ENCODE data around the gene AWAT2. TPM values are rescaled to one million over a fixed set of nuclear protein-coding genes. Genes with fewer than 3 reads are reported as not detected.
A peak's percentile ranks its signal among the peaks of the same experiment; 100 is the strongest.

AWAT2 gene
- total RNA-seq, 4 donors from 2014 or later, result not detected

DNA sequence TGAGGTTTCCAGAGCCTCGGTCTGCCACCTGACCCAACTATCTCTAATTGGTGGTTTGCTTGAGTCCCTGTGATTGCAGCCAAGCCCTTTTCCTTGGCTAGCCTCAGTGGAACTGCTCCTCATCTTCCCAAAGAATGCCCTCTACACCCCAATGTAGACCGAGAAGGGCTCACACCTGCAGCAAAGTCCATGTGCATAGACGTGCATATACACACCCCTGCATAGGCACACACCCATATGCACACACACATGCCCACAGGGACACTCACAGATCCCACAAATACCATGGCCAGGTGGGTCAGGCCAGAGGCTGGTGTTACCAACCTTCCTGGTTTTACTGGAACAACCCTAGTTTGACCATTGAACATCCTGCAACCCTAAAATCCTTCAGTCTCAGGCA, 332 bp downstream of the AWAT2 start:
- Histone ChIP-seq H3K27me3 (no peaks in the 10 kb centered on the region), H3K4me3 (replicated peaks in 1 of 3) (no peak overlapping the region), H3K4me1 (no peaks in the 10 kb centered on the region), H3K27ac (no peak overlapping the region), H3K9me3 (no peaks in the 10 kb centered on the region), H3K36me3 (no peaks in the 10 kb centered on the region)
- no peak for TF ChIP-seq POLR2A (IDR thresholded peaks at IDR 0.05)
- TF ChIP-seq, protein P1, sequence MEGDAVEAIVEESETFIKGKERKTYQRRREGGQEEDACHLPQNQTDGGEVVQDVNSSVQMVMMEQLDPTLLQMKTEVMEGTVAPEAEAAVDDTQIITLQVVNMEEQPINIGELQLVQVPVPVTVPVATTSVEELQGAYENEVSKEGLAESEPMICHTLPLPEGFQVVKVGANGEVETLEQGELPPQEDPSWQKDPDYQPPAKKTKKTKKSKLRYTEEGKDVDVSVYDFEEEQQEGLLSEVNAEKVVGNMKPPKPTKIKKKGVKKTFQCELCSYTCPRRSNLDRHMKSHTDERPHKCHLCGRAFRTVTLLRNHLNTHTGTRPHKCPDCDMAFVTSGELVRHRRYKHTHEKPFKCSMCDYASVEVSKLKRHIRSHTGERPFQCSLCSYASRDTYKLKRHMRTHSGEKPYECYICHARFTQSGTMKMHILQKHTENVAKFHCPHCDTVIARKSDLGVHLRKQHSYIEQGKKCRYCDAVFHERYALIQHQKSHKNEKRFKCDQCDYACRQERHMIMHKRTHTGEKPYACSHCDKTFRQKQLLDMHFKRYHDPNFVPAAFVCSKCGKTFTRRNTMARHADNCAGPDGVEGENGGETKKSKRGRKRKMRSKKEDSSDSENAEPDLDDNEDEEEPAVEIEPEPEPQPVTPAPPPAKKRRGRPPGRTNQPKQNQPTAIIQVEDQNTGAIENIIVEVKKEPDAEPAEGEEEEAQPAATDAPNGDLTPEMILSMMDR (IDR thresholded peaks at IDR 0.05), result no peak
- whole genome bisulfite sequencing, 2 donors, result 85% methylated on average over 3 of the region's 3 CpGs; no CpG with 5 or more reads in 1 of the 2 donors
- intact Hi-C loops (cut with DNase I), result no loop called here
- no peak for DNase-seq

DNA sequence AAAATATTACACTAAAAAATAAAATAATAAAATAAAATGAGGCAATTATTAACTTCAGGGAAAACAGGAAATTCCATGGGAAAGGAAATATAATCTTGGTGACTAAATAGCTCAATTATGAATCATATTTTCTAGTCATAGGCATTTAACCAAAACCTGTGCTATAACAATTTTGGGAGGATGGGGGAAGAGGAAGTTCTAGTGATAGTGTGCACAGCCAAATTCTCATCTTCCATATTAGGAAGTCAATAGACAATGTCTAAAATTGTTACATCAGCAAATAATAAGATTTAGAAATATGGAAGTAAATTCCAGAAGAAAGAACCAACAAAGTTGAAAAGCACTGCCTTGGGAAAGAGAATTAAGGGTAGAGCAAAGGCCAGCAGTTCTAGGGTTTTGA, 2.8 kb downstream of the AWAT2 start:
- TF ChIP-seq POLR2A (IDR thresholded peaks at IDR 0.05), result no peak
- TF ChIP-seq, protein P1 (IDR thresholded peaks at IDR 0.05), result no peak
- Histone ChIP-seq H3K27me3 (no peaks in the 10 kb centered on the region), H3K27ac (no peak overlapping the region), H3K4me1 (no peaks in the 10 kb centered on the region), H3K4me3 (replicated peaks in 1 of 3) (no peak overlapping the region), H3K9me3 (no peaks in the 10 kb centered on the region), H3K36me3 (no peaks in the 10 kb centered on the region)
- DNase-seq, result no peak
- intact Hi-C loops (cut with DNase I), result no loop called here

DNA sequence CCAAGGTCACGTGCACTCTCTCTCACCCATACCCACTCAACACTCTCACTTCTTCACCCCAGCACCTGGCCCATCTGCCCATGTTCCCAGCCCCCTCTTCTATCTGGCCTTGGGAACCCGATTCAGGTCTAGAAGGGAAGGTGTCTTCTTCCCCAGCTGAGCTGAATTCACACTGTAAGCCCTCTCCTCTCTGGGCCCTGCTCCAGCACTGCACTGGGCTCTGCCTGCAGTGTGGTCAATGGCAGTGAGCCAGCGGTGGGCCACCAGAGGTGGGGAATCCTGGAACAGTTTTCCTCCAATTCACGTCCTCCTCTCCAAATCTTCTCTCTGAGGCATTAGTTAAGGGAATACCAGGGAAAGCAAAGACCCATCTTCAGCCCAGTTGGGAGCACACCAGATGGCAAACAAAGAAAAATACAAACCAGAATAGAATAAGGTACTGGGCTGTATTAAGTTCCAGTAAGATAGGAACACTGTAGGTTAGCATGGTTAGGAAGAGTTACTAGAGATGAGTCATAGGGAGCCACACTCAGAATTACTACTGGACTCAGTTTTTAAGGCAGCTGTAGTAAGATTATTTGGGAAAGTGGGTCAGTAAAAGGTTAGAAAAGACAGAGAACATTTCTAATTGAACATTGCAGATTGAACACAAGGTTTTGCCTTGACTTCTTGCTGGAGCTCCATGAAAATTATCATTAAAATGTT, 5.0 kb downstream of the AWAT2 start:
- Histone ChIP-seq H3K27ac (no peak overlapping the region), H3K4me3 (replicated peaks in 1 of 3) (no peak overlapping the region), H3K9me3 (no peaks in the 10 kb centered on the region), H3K27me3 (no peaks in the 10 kb centered on the region), H3K36me3 (no peaks in the 10 kb centered on the region), H3K4me1 (no peaks in the 10 kb centered on the region)
- WGBS, 2 donors, result 91 to 100% methylated on average over 2 to 4 of the region's 4 CpGs
- intact Hi-C loops (cut with DNase I), result no loop called here
- no peak for DNase-seq
- no peak for TF ChIP-seq POLR2A (IDR thresholded peaks at IDR 0.05)
- TF ChIP-seq, protein P1 (IDR thresholded peaks at IDR 0.05), result no peak

DNA sequence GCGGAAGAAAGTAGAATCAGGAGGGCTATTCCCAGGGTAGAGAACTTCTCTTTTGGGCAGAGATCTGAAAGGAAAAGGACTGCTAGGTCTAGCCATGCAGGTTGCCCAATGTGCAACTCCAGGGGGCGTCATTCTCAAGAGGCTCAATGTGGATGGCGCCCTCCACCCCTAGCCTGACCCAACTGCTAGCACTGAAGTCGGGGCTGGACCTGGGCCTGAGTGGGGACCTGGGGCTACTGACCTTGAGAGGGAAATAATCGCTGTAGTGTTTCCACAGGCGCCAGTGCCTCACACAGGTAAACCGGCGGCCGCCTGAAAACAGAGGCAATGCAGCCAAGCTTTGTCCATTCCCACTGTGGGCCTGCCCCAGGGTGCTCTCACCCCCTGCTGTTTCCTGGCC, 6.1 kb downstream of the AWAT2 start:
- 95 to 100% methylated on average over 1 to 4 of the region's 9 CpGs for WGBS, 2 donors
- no peaks in the 10 kb centered on the region for H3K27me3 ChIP-seq
- no peak for TF ChIP-seq POLR2A (IDR thresholded peaks at IDR 0.05)
- TF ChIP-seq, protein P1 (IDR thresholded peaks at IDR 0.05), result no peak
- no peaks in the 10 kb centered on the region for H3K36me3 ChIP-seq
- no peak overlapping the region for H3K27ac ChIP-seq
- H3K4me1 ChIP-seq, result no peaks in the 10 kb centered on the region
- no peak overlapping the region for H3K4me3 ChIP-seq (replicated peaks in 1 of 3)
- no peak for DNase-seq
- intact Hi-C loops (cut with DNase I), result no loop called here
- H3K9me3 ChIP-seq, result no peaks in the 10 kb centered on the region

DNA sequence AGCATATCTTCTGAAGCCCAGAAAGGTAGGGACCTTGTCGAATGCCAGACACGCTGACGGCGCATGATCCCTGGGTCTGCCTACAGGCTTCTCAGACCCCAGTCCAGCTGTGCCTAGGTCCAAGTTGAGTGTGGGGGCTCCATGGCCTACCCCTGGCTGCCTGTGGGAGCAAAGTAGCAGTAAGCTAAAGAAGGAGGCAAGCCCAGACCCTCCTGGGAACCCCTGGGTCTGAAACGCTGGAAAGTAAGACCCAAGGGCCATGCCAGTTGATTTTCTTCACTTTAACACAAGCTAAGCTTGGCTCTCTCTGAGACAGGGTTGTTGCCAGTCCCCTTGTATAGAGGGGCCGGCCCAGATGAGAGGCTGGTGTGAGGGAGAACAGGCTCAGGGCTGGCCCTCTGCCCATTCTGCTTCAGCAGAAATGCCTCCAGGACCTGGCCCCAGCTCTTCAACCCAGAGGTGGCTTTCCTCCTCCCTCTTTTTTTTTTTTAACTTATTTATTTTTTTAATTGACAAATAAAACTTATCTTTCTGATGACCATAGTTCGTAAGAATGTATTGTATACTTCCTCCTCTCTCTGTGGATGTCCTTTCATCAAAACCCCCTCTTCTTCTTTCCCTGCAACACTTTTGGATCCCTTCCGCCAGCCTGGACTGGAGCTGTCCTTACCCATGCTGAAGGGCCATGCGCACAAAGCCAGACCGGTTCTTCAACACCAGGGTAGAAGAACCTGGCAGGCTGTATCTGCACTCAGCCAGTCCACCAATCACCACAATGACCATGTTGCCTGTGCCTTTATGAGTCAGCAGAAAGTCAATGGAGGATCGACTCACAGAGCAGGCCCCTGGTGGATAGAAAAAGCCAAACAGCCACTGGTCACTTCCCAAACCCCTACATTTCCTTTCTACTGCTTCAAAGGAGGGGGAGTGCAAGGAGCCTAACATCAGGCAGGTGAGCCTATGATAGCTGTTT, 7.1 kb downstream of the AWAT2 start:
- intact Hi-C loops (cut with DNase I), result no loop called here
- H3K4me1 ChIP-seq, result no peaks in the 10 kb centered on the region
- H3K9me3 ChIP-seq, result no peaks in the 10 kb centered on the region
- no peaks in the 10 kb centered on the region for H3K36me3 ChIP-seq
- no peak for TF ChIP-seq POLR2A (IDR thresholded peaks at IDR 0.05)
- TF ChIP-seq, protein P1 (IDR thresholded peaks at IDR 0.05), result no peak
- no peak overlapping the region for H3K27ac ChIP-seq
- no peaks in the 10 kb centered on the region for H3K27me3 ChIP-seq
- WGBS, 2 donors, result 33 to 57% methylated on average over 5 to 7 of the region's 11 CpGs
- H3K4me3 ChIP-seq (replicated peaks in 1 of 3), result no peak overlapping the region
- peak; percentile 52 to 60 for DNase-seq

Data from thyroid gland (tissue), 4 donors.